Choroid plexus epithelial cell (primary cell): ENCODE results near the gene PIGL.
"Not testable (repeated sequence)": the region's sequence is repeated elsewhere in the genome, so short reads cannot be mapped to it uniquely, and the experiment has no call there.

Source experiments
- DNase-seq: peaks from one replicate; pipeline ENCODE4 v3.0.0-alpha.2; 2010; ENCODE audit warnings: low read depth
- H3K4me3 ChIP-seq: 2 replicates; pipeline ENCODE4 v1.5.1; 2011; ENCODE audit warnings: low read depth, mild to moderate bottlenecking, control low read depth, low read length, moderate library complexity
- TF ChIP-seq, protein P1 (sequence below): conservative IDR thresholded peaks from 2 replicates; pipeline ENCODE4 v1.5.1; 2011; ENCODE audit warnings: low read depth, mild to moderate bottlenecking, control low read depth, inconsistent platforms, low read length, moderate library complexity

Gene PIGL

DNA sequence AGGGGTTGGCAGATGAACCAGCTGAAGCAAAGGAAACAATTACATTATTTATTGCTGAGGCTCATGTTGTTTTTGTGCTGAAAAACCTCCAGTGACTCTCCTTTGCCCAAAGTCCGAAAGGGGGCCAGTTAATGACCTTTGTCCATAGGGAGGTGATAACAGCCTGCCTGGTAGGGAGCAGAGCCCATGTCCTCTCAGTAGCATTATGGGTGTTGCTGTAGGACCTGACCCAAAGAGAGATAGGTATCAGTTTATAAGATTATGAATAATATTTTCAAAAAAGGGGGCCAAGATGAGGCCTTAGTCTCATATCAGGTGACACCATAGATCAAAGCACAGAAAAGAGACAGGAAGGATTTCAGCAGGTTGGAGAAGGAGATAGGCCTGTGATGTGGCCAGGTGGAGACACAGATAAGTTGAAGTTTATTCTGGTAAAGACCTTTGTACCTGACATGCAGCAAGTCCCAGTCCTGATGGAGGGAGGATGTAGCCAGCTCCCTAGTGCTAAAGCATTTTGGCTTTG is 81.2 kb downstream of the PIGL start:
- DNase-seq, result no peak
- H3K4me3 ChIP-seq, result no peak overlapping the region
- TF ChIP-seq, protein P1, sequence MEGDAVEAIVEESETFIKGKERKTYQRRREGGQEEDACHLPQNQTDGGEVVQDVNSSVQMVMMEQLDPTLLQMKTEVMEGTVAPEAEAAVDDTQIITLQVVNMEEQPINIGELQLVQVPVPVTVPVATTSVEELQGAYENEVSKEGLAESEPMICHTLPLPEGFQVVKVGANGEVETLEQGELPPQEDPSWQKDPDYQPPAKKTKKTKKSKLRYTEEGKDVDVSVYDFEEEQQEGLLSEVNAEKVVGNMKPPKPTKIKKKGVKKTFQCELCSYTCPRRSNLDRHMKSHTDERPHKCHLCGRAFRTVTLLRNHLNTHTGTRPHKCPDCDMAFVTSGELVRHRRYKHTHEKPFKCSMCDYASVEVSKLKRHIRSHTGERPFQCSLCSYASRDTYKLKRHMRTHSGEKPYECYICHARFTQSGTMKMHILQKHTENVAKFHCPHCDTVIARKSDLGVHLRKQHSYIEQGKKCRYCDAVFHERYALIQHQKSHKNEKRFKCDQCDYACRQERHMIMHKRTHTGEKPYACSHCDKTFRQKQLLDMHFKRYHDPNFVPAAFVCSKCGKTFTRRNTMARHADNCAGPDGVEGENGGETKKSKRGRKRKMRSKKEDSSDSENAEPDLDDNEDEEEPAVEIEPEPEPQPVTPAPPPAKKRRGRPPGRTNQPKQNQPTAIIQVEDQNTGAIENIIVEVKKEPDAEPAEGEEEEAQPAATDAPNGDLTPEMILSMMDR, result no peak

DNA sequence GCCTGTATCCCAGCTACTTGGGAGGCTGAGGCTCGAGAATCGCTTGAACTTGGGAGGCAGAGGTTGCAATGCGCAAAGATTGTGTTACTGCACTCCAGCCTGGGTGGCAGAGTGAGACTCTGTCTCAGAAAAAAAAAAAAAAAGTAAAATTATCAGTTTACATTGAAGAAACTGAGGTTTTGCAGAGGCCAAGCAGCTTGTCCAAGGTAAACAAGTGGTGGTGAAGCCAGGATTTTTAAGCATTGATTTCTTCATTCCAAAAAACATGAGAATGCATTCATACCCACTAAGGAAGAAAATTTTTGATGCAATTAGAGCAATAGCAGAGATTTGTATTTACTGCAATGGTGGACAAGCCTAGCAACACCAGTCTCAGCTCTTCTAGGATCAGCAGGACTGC is 83.5 kb downstream of the PIGL start:
- no peak overlapping the region for H3K4me3 ChIP-seq
- TF ChIP-seq, protein P1, result no peak
- DNase-seq, result no peak

DNA sequence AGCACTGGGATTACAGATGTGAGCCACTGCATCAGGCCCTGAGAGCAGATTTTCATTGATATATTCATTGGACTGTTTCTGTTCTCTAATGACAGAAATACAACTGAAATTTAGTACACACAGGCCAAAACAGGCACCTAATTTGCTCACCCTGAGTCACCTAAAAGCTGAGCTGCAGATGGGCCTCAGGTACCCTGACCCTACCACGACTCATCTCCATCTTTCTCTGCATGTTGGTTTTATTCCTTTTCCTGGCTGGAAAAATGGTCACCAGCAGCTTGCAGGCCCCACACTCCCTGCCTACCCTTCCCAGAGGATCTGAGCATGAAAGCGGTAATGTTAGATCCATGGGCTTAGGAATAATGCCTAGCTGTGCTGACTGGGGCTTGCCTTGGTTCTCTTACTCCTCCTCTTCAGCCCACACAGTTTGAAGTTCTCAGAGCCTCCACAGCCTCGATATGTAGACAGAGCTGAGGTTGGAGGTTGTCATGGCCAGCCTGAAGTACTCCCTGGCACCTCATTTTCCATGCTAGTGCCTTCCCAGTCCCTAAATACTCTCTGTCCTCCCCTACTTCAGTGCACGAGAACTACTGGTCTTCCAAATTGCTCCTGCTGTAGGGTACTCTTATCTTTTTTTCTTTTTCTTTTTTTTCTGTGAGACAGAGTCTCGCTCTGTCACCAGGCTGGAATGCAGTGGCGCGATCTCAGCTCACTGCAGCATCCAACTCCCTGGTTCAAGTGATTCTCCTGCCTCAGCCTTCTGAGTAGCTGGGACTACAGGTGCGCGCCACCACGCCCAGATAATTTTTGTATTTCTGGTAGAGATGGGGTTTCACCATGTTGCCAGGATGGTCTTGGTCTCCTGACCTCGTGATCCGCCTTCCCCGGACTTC is 85.2 kb downstream of the PIGL start:
- TF ChIP-seq, protein P1, result no peak
- no peak for DNase-seq

DNA sequence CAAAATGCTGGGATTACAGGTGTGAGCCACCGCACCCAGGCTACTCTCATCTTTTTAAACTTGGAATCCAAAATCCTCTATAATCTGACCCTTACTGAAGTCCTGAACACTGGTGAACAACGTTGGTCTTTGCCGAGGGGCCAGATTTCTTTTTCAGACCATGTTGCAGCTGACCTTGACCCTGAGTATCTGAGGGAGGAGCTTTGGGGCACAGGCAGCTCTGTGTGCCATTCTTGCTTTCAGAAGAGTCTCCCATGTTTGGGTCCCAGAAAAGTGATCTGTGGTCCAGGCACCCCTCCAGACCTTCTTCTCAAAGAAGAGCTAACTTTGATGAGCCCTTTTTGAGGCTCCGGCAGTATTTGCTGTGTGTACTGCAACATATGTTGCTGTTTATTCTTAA is 85.8 kb downstream of the PIGL start:
- TF ChIP-seq, protein P1, result no peak
- no peak for DNase-seq
- no peak overlapping the region for H3K4me3 ChIP-seq

More for the DNA sequence above, 85.2 kb downstream of the PIGL start:
- no peak overlapping the region for H3K4me3 ChIP-seq

DNA sequence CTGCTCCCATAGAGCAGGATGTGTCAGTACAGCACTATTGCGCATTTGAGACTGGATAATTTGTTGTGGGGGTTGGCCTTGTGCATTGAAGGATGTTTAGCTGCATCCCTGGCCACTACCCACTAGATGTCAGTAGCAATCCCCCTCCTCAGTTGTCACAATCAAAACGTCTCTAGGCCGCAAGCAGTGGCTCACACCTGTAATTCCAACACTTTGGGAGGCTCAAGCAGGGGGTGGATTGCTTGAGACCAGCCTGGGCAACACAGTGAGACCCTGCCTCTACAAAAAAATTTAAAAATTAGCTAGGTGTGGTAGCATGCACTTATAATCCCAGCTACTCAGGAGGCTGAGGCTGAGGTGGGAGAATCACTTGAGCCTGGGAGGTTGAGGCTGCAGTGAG is 87.8 kb downstream of the PIGL start:
- H3K4me3 ChIP-seq, result no peak overlapping the region
- TF ChIP-seq, protein P1, result peak; percentile 79
- DNase-seq, result peak; percentile 66

DNA sequence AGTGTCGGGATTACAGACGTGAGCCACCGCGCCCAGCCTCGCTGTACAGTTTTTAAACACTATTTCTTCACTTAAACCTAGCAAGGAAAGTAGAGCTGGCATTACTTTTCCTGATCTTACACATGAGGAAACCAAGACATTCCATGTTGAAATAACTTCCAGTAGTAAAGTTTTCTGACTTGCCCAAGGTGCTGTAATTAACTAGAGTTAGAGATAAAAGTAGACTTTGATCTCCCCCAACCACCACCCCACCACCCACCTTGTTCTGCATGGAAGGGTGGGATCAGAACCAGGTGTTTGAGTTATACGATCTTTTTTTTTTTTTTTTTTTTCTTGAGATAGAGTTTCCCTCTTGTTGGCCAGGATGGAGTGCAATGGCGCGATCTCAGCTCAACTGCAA is 89.2 kb downstream of the PIGL start:
- DNase-seq, result no peak
- no peak overlapping the region for H3K4me3 ChIP-seq
- TF ChIP-seq, protein P1, result no peak

DNA sequence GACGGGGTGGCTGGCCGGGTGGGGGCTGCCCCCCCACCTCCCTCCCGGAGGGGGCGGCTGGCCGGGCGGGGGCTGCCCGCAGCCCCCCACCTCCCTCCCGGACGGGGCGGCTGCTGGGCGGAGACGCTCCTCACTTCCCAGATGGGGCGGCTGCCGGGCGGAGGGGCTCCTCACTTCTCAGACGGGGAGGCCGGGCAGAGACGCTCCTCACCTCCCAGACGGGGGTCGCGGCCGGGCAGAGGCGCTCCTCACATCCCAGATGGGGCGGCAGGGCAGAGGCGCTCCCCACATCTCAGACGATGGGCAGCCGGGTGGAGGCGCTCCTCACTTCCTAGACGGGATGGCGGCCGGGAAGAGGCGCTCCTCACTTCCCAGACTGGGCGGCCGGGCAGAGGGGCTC is 95.1 kb downstream of the PIGL start:
- DNase-seq, H3K4me3 ChIP-seq: not testable (repeated sequence)
